OCI-LY7 (cell line): ENCODE results near the gene TTL. TPM values are rescaled to one million over a fixed set of nuclear protein-coding genes. Genes with fewer than 3 reads are reported as not detected.
"Not testable (repeated sequence)": the region's sequence is repeated elsewhere in the genome, so short reads cannot be mapped to it uniquely, and the experiment has no call there.

ENCODE experiments used
- BruUV-seq: library from RNA; stranded (reverse); fragments of 400-500 nt; replicated peaks from 2 replicates; lab custom pipeline; 2021; lab: Mats Ljungman, UMichigan
- CTCF ChIA-PET: fragments of 300-600 bp; sonication (Branson Sonifier 250); formaldehyde crosslinking; loops from one replicate; lab custom pipeline; 2022; ENCODE audit warnings: antibody characterized with exemption; ENCODE audit not compliant: unreplicated experiment; lab: Charles Lee
- POLR2A ChIA-PET: fragments of 300-600 bp; sonication (Branson Sonifier 250); formaldehyde crosslinking; loops from one replicate; lab custom pipeline; 2022; ENCODE audit warnings: antibody characterized with exemption; lab: Charles Lee
- DNase-seq: peaks from one replicate; pipeline ENCODE4 v3.0.0-alpha.2; 2015; ENCODE audit warnings: low spot score
- H2AFZ ChIP-seq: fragments of 200-600 bp; sonication (generic), shearing (Covaris generic); 2 replicates; pipeline ENCODE4 v1.6.1; 2014; ENCODE audit warnings: mild to moderate bottlenecking, antibody characterized with exemption, low read length, moderate library complexity
- H3K27ac ChIP-seq: fragments of 200-600 bp; sonication (generic); 2 replicates; pipeline ENCODE4 v1.5.1; 2014; ENCODE audit warnings: mixed run types, low read depth, mild to moderate bottlenecking, moderate library complexity, low read length, inconsistent platforms; ENCODE audit not compliant: poor library complexity, severe bottlenecking
- H3K36me3 ChIP-seq: fragments of 200-600 bp; sonication (generic); 2 replicates; pipeline ENCODE4 v1.6.1; 2014; ENCODE audit warnings: mild to moderate bottlenecking, antibody characterized with exemption, low read length, moderate library complexity, mixed read lengths; ENCODE audit not compliant: insufficient read depth
- H3K4me1 ChIP-seq: fragments of 200-600 bp; sonication (generic); 2 replicates; pipeline ENCODE4 v1.5.1; 2014; ENCODE audit warnings: mild to moderate bottlenecking, low read length; ENCODE audit not compliant: insufficient read depth, poor library complexity, severe bottlenecking
- H3K4me2 ChIP-seq: fragments of 200-600 bp; sonication (generic); 2 replicates; pipeline ENCODE4 v1.6.1; 2014; ENCODE audit warnings: mild to moderate bottlenecking, low read length
- H3K4me3 ChIP-seq: fragments of 200-600 bp; sonication (generic); 2 replicates; pipeline ENCODE4 v1.5.1; 2014; ENCODE audit warnings: mild to moderate bottlenecking, low read depth, low read length; ENCODE audit not compliant: poor library complexity, severe bottlenecking
- H3K79me2 ChIP-seq: fragments of 200-600 bp; sonication (generic); 2 replicates; pipeline ENCODE4 v1.6.1; 2016; ENCODE audit warnings: low read depth, mild to moderate bottlenecking, low read length, moderate library complexity, mixed read lengths; ENCODE audit not compliant: insufficient read depth
- H3K9me2 ChIP-seq: fragments of 200-600 bp; sonication (generic); 2 replicates; pipeline ENCODE4 v1.6.1; 2016; ENCODE audit warnings: mild to moderate bottlenecking, low read length, mixed read lengths; ENCODE audit not compliant: insufficient read depth
- H3K9me3 ChIP-seq: fragments of 200-600 bp; sonication (generic); 2 replicates; pipeline ENCODE4 v1.6.1; 2014; ENCODE audit warnings: mild to moderate bottlenecking, mixed run types, low read length, mixed read lengths
- H4K20me1 ChIP-seq: fragments of 200-600 bp; sonication (generic); 2 replicates; pipeline ENCODE4 v1.6.1; 2014; ENCODE audit warnings: mild to moderate bottlenecking, antibody characterized with exemption, low read length, moderate library complexity, mixed read lengths; ENCODE audit not compliant: insufficient read depth
- CTCF ChIP-seq: fragments of 200-600 bp; sonication (generic); conservative IDR thresholded peaks from 2 replicates; pipeline ENCODE4 v1.5.1; 2014; ENCODE audit warnings: mild to moderate bottlenecking, antibody characterized with exemption, low read length, moderate library complexity, mixed read lengths
- intact Hi-C: fragments of 100-400 bp; cut with micrococcal nuclease; formaldehyde crosslinking; loops from one replicate; pipeline ENCODE4 v1.10.0; 2022; ENCODE audit not compliant: unreplicated experiment
- total RNA-seq, 2 experiments: library from RNA; depleted of rRNA in 1 of 2; stranded (reverse); fragments of >200 nt in 1 of 2; shearing (Covaris generic) in 1 of 2; gene quantifications; 2 replicates each; pipeline ENCODE4 v1.2.3, GENCODE V29; 2014 to 2022

The TTL gene
- total RNA-seq, 2 experiments from 2014 or later, result 27.1 to 45.1 TPM

GRCh38 chr2:112495878-112496277 lies 13.9 kb downstream of the TTL start:
- not testable (repeated sequence) for BruUV-seq, H3K4me2 ChIP-seq

GRCh38 chr2:112500850-112501484 lies 19.0 kb downstream of the TTL start:
- H3K79me2 ChIP-seq, CTCF ChIA-PET, intact Hi-C loops, H4K20me1 ChIP-seq, H3K4me2 ChIP-seq, H3K9me3 ChIP-seq, H3K4me3 ChIP-seq, H3K27ac ChIP-seq, BruUV-seq, H3K4me1 ChIP-seq, POLR2A ChIA-PET, H3K9me2 ChIP-seq, H2AFZ ChIP-seq: not testable (repeated sequence)
- peak; percentile 51 for DNase-seq
- H3K36me3 ChIP-seq, result peaks cover 29% of the 10 kb centered on the region
- TF ChIP-seq CTCF, result peak; percentile 51; the same call in 1 of the 2 replicates

More at GRCh38 chr2:112495878-112496277, 13.9 kb downstream of the TTL start:
- Histone ChIP-seq H3K79me2 (peaks cover 11% of the 10 kb centered on the region; the same call in 1 of the 2 replicates), H3K36me3 (peaks cover 52% of the 10 kb centered on the region)
- 0 out of 2 replicates have a peak, but pooled peaks have one; percentile 19 for TF ChIP-seq CTCF
- intact Hi-C loops, H3K4me3 ChIP-seq, H3K9me2 ChIP-seq, H3K4me1 ChIP-seq, H4K20me1 ChIP-seq, H2AFZ ChIP-seq, POLR2A ChIA-PET, DNase-seq, CTCF ChIA-PET, H3K27ac ChIP-seq, H3K9me3 ChIP-seq: not testable (repeated sequence)

- H3K27ac ChIP-seq, H3K9me3 ChIP-seq, intact Hi-C loops, DNase-seq, H3K9me2 ChIP-seq, H2AFZ ChIP-seq, CTCF ChIA-PET, BruUV-seq, H3K4me3 ChIP-seq, H4K20me1 ChIP-seq, H3K79me2 ChIP-seq, H3K4me1 ChIP-seq, H3K4me2 ChIP-seq: not testable (repeated sequence)
- peaks cover 34% of the 10 kb centered on the region for H3K36me3 ChIP-seq
- POLR2A ChIA-PET, result interaction anchor here (0.6 to 1.0 kb wide), 3 partner anchors 25 to 255 kb away, joined by 3 read pairs; no protein-coding TSS in a partner anchor
Observed at GRCh38 chr2:112509239-112509998, 27.5 kb downstream of the TTL start.
